Mesenchymal stem cell (in vitro differentiated cells and primary cell): ENCODE results near the gene NLGN1. TPM values are rescaled to one million over a fixed set of nuclear protein-coding genes. Genes with fewer than 3 reads are reported as not detected.
"Not testable (repeated sequence)": the region's sequence is repeated elsewhere in the genome, so short reads cannot be mapped to it uniquely, and the experiment has no call there.

Source experiments
- DNase-seq: peaks from one replicate; pipeline ENCODE4 v3.0.0-alpha.2; 2013
- H2AFZ ChIP-seq: one replicate; pipeline ENCODE4 v1.6.1; 2013; ENCODE audit warnings: low read depth, mild to moderate bottlenecking, control low read depth, inconsistent platforms, low read length, moderate library complexity
- H2AK5ac ChIP-seq: 2 replicates; pipeline ENCODE4 v1.6.1; 2013; ENCODE audit warnings: low read length, moderate library complexity, mild to moderate bottlenecking, inconsistent platforms; ENCODE audit not compliant: severe bottlenecking
- H2BK120ac ChIP-seq: one replicate; pipeline ENCODE4 v1.6.1; 2013; ENCODE audit warnings: low read depth, mild to moderate bottlenecking, inconsistent platforms, low read length, moderate library complexity
- H2BK12ac ChIP-seq, 2 experiments: one replicate each; pipeline ENCODE4 v1.6.1; 2013; ENCODE audit warnings: inconsistent platforms in 2 of 2, low read length in 2 of 2, mild to moderate bottlenecking in 2 of 2, moderate library complexity in 2 of 2, control low read depth in 1 of 2
- H2BK15ac ChIP-seq: one replicate; pipeline ENCODE4 v1.6.1; 2013; ENCODE audit warnings: mild to moderate bottlenecking, low read depth, inconsistent platforms; ENCODE audit not compliant: poor library complexity, severe bottlenecking
- H2BK5ac ChIP-seq: 2 replicates; pipeline ENCODE4 v1.6.1; 2013; ENCODE audit warnings: low read depth, mild to moderate bottlenecking, low read length, control low read depth, inconsistent platforms; ENCODE audit not compliant: poor library complexity, severe bottlenecking
- H3K14ac ChIP-seq, 2 experiments: one replicate each; pipeline ENCODE4 v1.6.1; 2013; ENCODE audit warnings: inconsistent platforms in 2 of 2, low read length in 2 of 2, control low read depth in 1 of 2, mild to moderate bottlenecking in 1 of 2, moderate library complexity in 1 of 2
- H3K18ac ChIP-seq, 2 experiments: one replicate each; pipeline ENCODE4 v1.6.1; 2013; ENCODE audit warnings: inconsistent platforms in 2 of 2, low read length in 2 of 2, control low read depth in 1 of 2, low read depth in 1 of 2, mild to moderate bottlenecking in 1 of 2
- H3K23ac ChIP-seq, 2 experiments: one replicate each; pipeline ENCODE4 v1.6.1; 2013; ENCODE audit warnings: inconsistent platforms in 2 of 2, low read length in 2 of 2, mild to moderate bottlenecking in 2 of 2, moderate library complexity in 2 of 2, control low read depth in 1 of 2
- H3K27ac ChIP-seq: 2 replicates; pipeline ENCODE4 v1.5.1; 2013; ENCODE audit warnings: mild to moderate bottlenecking, moderate library complexity, low read length, control low read depth, inconsistent platforms; ENCODE audit not compliant: poor library complexity, severe bottlenecking
- H3K27me3 ChIP-seq, 2 experiments: 2 replicates each; pipeline versions ENCODE4 v1.6.1 to v1.7.0; 2013; ENCODE audit warnings: low read length in 2 of 2, mild to moderate bottlenecking in 2 of 2, moderate library complexity in 2 of 2, control low read depth in 1 of 2, inconsistent platforms in 1 of 2; ENCODE audit not compliant: control insufficient read depth in 1 of 2, insufficient read depth in 1 of 2
- H3K36me3 ChIP-seq, 2 experiments: 2 replicates each; pipeline versions ENCODE4 v1.6.1 to v1.7.0; 2013; ENCODE audit warnings: low read length in 2 of 2, control low read depth in 1 of 2, inconsistent platforms in 1 of 2, low read depth in 1 of 2, mild to moderate bottlenecking in 1 of 2; ENCODE audit not compliant: insufficient read depth in 2 of 2, control insufficient read depth in 1 of 2
- H3K4ac ChIP-seq, 2 experiments: one replicate each; pipeline ENCODE4 v1.6.1; 2013; ENCODE audit warnings: inconsistent platforms in 2 of 2, low read length in 2 of 2, mild to moderate bottlenecking in 2 of 2, moderate library complexity in 2 of 2, control low read depth in 1 of 2, low read depth in 1 of 2
- H3K4me1 ChIP-seq: 2 replicates; pipeline ENCODE4 v1.6.1; 2013; ENCODE audit warnings: low read depth, low read length, control low read depth; ENCODE audit not compliant: control insufficient read depth, insufficient read depth
- H3K4me2 ChIP-seq: 2 replicates; pipeline ENCODE4 v1.6.1; 2013; ENCODE audit warnings: low read length, mild to moderate bottlenecking, inconsistent platforms; ENCODE audit not compliant: poor library complexity, severe bottlenecking
- H3K4me3 ChIP-seq, 2 experiments: 2 replicates each; pipeline versions ENCODE4 v1.5.1 to v1.7.0; 2013; ENCODE audit warnings: low read length in 2 of 2, mild to moderate bottlenecking in 2 of 2, control low read depth in 1 of 2, low read depth in 1 of 2; ENCODE audit not compliant: insufficient read depth in 1 of 2
- H3K79me1 ChIP-seq: replicated peaks from 2 replicates; pipeline ENCODE4 v1.6.1; 2013; ENCODE audit warnings: mild to moderate bottlenecking, control low read depth, low read length, inconsistent platforms; ENCODE audit not compliant: poor library complexity, severe bottlenecking
- H3K9ac ChIP-seq: 2 replicates; pipeline ENCODE4 v1.7.0; 2013; ENCODE audit warnings: mild to moderate bottlenecking, low read length, moderate library complexity
- H3K9me3 ChIP-seq: 2 replicates; pipeline ENCODE4 v1.7.0; 2013; ENCODE audit warnings: mild to moderate bottlenecking, low read length; ENCODE audit not compliant: control insufficient read depth
- H4K8ac ChIP-seq: one replicate; pipeline ENCODE4 v1.6.1; 2013; ENCODE audit warnings: inconsistent platforms, mild to moderate bottlenecking, low read length, moderate library complexity
- H4K91ac ChIP-seq: one replicate; pipeline ENCODE4 v1.6.1; 2013; ENCODE audit warnings: mild to moderate bottlenecking, low read length, inconsistent platforms
- WGBS: methylation state at CpG from one replicate; pipeline ENCODE4 v1.1.7; 2013; ENCODE audit warnings: mixed read lengths; 5-methylcytosine and 5-hydroxymethylcytosine counted together
- polyA plus RNA-seq, 2 experiments: library from polyadenylated mRNA; stranded (reverse); fragments of 200-250 nt; gene quantifications; one replicate each; pipeline ENCODE4 v1.2.3, GENCODE V29; 2013

NLGN1 gene
- 0.28 TPM for polyA plus RNA-seq (2013, experiment 1 of 2)
- 0.29 TPM for polyA plus RNA-seq (2013, experiment 2 of 2)

DNA sequence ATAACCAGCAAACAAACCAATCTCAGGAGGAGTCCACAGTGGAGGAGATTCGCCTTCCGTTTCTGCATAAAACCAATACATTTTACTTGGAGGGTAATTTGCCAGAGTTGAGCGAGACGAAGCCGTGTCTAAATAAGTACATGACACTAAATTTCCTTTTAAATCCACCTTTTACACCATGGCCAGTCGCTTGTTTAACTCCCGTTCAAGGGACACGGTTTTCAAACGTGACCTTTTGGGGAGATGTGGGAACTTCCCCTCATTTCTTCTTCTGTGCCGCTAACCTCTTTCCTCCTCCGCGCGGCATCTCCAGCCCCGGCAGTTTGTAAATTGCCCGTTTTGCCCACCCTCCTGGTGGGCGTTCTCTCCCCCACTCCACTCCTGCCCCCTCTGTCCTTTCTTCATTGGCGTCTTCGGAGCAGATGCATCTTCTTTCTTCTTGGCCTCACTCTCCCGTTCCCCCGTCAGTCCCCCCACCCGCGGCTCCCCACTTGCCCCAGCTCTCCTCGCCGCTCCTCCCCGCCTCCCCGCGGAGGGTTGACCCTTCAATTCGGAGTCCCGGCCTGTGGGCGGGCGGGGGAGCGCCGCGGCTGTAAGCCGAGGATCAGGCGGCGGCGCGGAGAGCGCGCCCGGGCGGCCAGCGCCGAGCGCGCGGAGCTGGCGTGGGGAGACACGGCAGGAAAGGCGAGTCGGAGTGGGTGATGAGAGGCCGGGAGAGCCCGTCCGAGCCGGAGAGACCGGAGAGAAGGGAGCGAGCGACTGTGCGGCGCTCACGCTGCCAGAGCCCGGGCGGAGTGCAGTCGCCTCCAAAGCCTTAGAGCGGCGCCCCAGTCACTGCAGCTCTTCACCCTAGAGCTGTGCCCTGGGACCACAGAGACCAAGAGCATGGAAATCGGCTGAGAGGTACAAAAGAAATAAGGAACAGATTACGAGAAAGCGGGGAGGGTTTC lies at the start of gene NLGN1:
NLGN1 (plus strand) TSS at position 584 of the 950 bp plus-strand sequence.
- no peaks in the 10 kb centered on the region for H3K79me1 ChIP-seq
- no peak within 1 kb of the TSS for H2BK5ac ChIP-seq
- no peak within 1 kb of the TSS for H3K14ac ChIP-seq
- no peak within 1 kb of the TSS for H3K18ac ChIP-seq
- DNase-seq, result peak; percentile 73
- H3K27me3 ChIP-seq, result peaks cover 0 to 9% of the 10 kb centered on the region in 2 experiments
- H3K27ac ChIP-seq, result no peak within 1 kb of the TSS
- no peak within 1 kb of the TSS for H2BK15ac ChIP-seq
- H4K8ac ChIP-seq, result no peak within 1 kb of the TSS
- peak within 1 kb of the TSS; percentile 59 to 90 for H3K4me3 ChIP-seq
- no peak within 1 kb of the TSS for H4K91ac ChIP-seq
- no peak within 1 kb of the TSS for H2BK12ac ChIP-seq
- WGBS, result under 1% methylated on average over 55 of the region's 70 CpGs
- peaks cover 14% of the 10 kb centered on the region for H3K4me1 ChIP-seq
- H3K4ac ChIP-seq, result no peak within 1 kb of the TSS
- no peaks in the 10 kb centered on the region for H3K9me3 ChIP-seq
- H2AK5ac ChIP-seq, result no peak within 1 kb of the TSS
- H3K36me3 ChIP-seq, result no peaks in the 10 kb centered on the region
- peak within 1 kb of the TSS; percentile 89 for H3K9ac ChIP-seq
- H2BK120ac ChIP-seq, result no peak within 1 kb of the TSS
- H2AFZ ChIP-seq, result no peak within 1 kb of the TSS
- no peak within 1 kb of the TSS for H3K23ac ChIP-seq
- H3K4me2 ChIP-seq, result peak within 1 kb of the TSS; percentile 98

- Histone ChIP-seq H3K9me3 (peaks cover 11% of the 10 kb centered on the region), H4K8ac (no peak overlapping the region), H3K9ac (no peak overlapping the region), H3K4ac (no peak overlapping the region), H2AFZ (no peak overlapping the region), H3K27ac (no peak overlapping the region), H3K27me3 (no peaks in the 10 kb centered on the region), H3K14ac (no peak overlapping the region), H3K18ac (no peak overlapping the region), H3K4me1 (no peaks in the 10 kb centered on the region), H3K4me3 (no peak overlapping the region), H3K4me2 (no peak overlapping the region), H2BK5ac (no peak overlapping the region), H2BK15ac (no peak overlapping the region), H2BK120ac (no peak overlapping the region), H3K79me1 (no peaks in the 10 kb centered on the region), H4K91ac (no peak overlapping the region), H3K36me3 (no peaks in the 10 kb centered on the region), H3K23ac (no peak overlapping the region), H2BK12ac (no peak overlapping the region), H2AK5ac (no peak overlapping the region)
- DNase-seq, result no peak
These were observed 45.7 kb upstream of the NLGN1 start for GRCh38 chr3:173351886-173352285.

- not testable (repeated sequence) for H3K36me3 ChIP-seq, DNase-seq, H3K23ac ChIP-seq, H2AK5ac ChIP-seq, H3K18ac ChIP-seq, H2BK15ac ChIP-seq, H3K9ac ChIP-seq, H2BK120ac ChIP-seq, H2AFZ ChIP-seq, H2BK12ac ChIP-seq, H3K4me1 ChIP-seq, H3K4me2 ChIP-seq, H3K4ac ChIP-seq, H3K27me3 ChIP-seq, H3K79me1 ChIP-seq, H4K91ac ChIP-seq, H4K8ac ChIP-seq, H3K27ac ChIP-seq, H2BK5ac ChIP-seq, H3K14ac ChIP-seq, H3K4me3 ChIP-seq
- WGBS, result 60% methylated on average over 2 of the region's 2 CpGs
- H3K9me3 ChIP-seq, result peaks cover 11% of the 10 kb centered on the region
These were observed 44.4 kb upstream of the NLGN1 start for GRCh38 chr3:173353137-173353536.

DNA sequence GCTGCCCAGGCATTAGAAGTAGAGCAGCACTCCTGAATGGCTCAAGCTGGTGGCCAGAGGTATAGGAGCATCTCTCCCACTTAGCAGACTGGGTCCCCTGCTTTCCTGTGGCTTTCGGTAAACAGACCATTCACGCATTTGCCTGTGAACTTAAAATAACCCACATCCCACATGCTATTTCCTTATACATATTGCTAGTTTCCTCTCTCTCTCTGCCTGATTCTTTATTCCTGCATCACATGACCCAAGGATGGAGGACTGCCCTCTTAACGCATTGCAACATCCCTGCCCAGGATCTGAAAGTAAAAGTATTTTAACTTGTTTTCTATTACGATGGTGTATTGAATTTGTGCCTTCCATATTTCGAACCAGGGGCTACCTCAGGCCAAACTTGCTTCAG lies 43.4 kb upstream of the NLGN1 start:
- Histone ChIP-seq H2AK5ac (no peak overlapping the region), H3K18ac (no peak overlapping the region), H3K4me3 (no peak overlapping the region), H3K4me2 (no peak overlapping the region), H3K9ac (no peak overlapping the region), H2BK12ac (no peak overlapping the region), H3K4me1 (no peaks in the 10 kb centered on the region), H2AFZ (no peak overlapping the region), H3K27me3 (no peaks in the 10 kb centered on the region), H3K27ac (no peak overlapping the region), H2BK15ac (no peak overlapping the region), H2BK120ac (no peak overlapping the region), H3K79me1 (no peaks in the 10 kb centered on the region), H3K23ac (no peak overlapping the region), H2BK5ac (no peak overlapping the region), H3K9me3 (peaks cover 11% of the 10 kb centered on the region), H4K8ac (no peak overlapping the region), H4K91ac (no peak overlapping the region), H3K14ac (no peak overlapping the region), H3K36me3 (no peaks in the 10 kb centered on the region), H3K4ac (no peak overlapping the region)
- DNase-seq, result no peak
- WGBS, result 88% methylated on average over 5 of the region's 5 CpGs
